DMS153 treated with DMSO at 0.1 percent for 48 hours (cell line): Measurements from ENCODE around the gene PRRC2C.
"Not testable (repeated sequence)": the region's sequence is repeated elsewhere in the genome, so short reads cannot be mapped to it uniquely, and the experiment has no call there.

ENCODE experiments used
- DNase-seq: peaks from one replicate; lab custom pipeline; 2025; ENCODE audit not compliant: unreplicated experiment; lab: John Stamatoyannopoulos, UW

The PRRC2C gene

DNA sequence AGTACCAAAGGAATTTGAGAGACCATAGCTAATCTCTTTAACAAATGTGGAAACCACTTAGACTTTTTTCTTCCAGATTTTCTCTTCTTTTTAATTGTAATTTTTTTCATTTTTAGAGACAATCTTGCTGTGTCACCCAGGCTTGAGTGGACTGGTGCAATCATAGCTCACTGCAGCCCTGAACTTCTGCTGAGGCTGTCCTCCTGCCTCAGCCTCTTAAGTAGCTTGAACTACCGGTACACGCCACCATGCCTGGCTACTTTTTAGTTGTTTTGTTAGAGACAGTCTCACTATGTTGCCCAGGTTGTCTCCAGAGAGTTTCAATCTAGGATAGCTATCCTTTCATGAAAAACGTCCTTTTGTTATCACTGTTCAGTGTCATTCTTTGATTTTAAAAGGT lies 15.0 kb downstream of the PRRC2C start:
- no peak for DNase-seq

DNA sequence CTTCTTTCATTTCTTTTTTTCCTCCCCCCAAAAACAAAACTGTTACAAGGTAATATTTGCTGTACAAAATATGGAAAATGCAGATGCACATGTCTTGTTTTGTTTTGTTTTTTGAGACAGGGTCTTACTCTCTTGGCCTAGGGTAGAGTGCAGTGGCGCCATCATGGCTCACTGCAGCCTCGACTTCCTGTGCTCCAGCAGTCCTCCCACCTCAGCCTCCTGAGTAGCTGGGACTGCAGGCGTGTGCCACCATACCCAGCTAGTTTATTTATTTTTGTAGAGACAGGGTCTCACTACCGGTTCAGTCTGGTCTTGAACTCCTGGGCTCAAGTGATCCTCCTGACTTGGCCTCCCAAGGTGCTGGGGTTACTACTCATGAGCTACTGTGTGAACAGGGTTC lies 15.5 kb downstream of the PRRC2C start:
- DNase-seq: no peak

DNA sequence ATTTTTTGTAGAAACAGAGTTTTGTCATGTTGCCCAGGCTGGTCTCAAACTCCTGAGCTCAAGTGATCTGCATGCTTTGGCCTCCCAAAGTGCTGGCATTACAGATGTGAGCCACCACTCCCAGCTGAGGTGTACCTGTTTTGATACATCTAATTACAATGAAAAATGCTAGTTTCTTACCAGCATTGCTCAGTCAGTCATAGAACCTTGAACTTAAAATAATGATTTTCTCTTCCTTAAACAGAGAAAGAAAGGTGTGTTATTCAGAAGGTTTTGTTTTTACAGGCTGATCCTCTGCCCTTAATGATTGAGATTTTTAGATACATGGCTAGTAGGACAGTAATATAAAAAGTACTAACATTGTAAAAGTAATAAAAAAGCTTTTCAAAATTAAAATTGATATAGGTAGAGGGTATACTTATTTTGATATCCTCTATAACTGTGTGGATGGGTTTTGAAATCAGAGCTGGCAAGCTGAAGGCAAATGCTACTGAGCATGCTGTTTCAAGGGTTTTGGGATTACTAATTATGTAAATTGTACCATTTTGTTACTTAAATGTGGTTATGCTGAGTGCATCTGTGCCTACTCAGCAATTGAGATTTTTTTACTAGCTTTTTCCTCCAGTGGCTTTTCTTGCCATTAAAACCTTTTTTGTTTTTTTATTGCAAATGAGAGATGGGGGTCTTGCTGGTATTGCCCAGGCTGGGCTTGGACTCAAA lies 16.1 kb downstream of the PRRC2C start:
- no peak for DNase-seq

DNA sequence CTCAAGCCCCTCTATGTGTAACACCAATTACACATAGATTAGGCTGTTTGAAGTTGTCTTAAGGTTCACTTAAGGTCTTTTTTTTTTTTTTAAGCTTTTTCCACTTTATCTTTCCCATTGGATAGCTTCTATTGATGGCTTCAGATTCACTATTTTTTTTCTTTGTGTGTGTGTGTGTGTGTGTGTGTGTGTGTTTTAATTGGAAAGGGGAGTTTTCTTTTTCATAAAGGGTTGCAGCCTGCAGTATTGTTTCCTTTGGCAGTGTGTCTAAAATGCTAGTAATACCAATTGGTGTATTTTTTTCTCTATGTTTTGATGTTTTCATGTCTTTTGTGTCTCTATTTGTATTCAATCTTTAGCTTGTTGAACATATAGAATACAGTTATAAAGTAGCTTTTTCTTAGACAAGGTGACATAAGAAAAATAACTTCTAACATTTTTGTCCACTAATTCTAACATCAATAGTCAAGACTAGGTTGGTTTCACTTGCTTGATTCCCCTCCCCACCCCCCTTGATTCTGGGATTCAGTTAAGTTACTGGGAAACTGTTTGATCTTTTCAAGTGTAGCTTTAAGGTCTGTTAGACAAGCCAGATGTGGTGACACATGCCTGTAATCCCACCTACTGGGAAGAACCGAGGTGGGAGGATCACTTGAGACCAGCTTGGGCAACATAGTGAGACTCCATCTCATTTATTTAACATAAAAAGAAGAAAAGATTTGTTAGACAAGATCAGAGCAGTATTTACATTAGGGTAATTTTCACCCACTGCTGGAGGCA lies 21.4 kb downstream of the PRRC2C start:
- DNase-seq: no peak

DNA sequence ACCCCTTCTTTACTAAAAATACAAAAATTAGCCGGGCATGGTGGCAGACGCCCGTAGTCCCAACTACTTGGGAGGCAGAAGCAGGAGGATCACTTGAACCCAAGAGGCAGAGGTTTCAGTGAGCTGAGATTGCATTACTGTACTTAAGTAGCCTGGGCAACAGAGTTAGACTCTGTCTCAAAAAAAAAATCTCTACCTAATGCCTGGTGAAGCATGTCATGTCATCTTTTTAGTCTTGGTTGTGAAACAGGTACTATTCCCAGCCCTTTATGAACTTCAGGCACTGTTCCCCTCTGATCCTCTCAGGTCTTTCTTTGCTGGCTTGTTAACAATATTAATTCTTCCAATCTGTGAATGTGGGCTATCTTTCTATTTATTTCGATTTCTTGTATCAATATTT lies 22.1 kb downstream of the PRRC2C start:
- DNase-seq: no peak

DNA sequence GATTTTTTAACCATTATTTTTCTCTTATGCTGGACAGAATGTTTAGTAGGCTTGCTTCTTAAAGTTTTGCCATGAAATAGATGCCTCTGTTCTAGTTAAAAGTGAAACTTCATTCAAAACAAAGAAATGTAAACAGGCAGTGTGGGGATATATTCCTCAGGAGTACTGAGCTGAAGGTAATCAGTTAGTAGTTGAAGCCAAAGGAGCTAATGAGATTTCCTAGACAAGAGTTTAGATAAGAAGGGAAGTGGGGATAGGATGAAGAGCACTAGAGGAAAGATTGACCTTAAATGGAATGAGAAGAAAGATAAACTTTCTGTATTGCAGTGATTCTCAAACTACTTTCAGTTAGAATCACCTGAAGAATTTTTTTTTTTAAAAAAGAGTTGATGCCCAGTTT lies 23.9 kb downstream of the PRRC2C start:
- DNase-seq: no peak

DNA sequence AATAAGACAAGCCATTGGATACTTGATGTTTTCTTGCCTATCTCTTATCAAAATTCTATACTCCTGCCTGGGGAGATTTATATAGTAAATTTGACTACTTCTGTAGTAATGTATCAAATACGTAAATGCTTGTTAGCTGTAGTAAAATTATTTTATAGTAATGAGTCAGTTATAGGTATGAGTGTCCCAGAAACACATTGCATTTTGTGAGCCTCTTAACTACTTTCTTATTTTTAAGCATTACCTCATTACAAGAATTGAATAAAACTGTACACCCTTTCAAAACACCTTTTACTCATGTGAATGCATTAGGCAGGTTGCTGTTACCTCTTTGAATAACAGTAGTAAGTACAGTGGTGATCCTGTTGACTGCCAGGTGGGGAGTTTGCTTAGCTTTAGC lies 28.4 kb downstream of the PRRC2C start:
- no peak for DNase-seq

DNA sequence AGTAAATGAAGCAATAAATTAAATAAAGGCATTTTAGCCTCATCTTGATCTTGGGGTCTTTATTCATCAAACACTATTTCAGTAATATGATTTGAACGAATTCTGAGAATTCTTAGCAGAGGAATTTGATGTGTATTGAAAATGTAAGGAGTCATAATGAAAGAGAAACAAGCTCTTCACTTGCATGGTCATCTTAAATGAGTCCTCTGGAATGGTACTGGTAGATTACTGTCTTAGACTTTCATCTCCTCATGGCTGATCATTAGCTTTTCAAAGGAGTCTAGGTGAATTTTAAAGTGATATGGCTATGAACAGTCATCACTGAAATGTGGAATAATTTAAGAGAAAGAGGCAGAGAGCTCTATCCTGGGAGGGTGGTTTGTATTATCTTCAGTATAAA lies 30.0 kb downstream of the PRRC2C start:
- no peak for DNase-seq

DNA sequence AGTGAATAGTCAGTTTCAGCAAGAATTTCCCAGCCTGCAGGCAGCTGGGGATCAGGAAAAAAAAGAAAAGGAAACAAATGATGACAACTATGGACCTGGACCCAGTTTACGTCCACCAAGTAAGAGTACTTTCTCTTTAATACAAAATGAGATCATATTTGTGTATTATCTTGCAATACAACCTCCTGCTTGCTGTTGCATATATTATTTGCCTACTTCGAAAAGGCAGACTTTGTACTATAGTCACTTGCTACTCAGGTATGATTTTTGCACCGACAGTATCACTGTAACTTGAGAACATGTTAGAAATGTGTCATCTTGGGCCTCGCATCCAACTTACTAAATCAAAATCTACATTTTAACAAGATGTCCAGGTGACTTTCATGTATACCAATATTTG lies 30.4 kb downstream of the PRRC2C start:
- no peak for DNase-seq

DNA sequence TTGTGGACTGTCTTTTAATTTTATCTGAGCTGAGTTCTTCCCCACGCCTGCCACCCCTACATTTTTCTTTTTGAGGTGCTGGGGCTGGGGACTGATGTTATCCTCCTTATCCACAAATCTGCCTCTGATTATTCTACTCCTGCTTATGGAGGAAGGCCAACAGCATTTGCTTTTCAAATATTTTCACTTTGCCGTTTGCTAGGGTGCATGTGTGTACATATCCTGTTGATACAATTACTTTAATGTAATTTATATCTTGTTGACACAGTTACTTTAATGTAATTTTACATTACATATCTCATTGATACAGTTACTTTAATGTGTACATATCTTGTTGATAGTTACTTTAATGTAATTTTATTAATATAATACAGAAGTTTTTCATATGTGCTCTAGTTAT lies 36.2 kb downstream of the PRRC2C start:
- no peak for DNase-seq

DNA sequence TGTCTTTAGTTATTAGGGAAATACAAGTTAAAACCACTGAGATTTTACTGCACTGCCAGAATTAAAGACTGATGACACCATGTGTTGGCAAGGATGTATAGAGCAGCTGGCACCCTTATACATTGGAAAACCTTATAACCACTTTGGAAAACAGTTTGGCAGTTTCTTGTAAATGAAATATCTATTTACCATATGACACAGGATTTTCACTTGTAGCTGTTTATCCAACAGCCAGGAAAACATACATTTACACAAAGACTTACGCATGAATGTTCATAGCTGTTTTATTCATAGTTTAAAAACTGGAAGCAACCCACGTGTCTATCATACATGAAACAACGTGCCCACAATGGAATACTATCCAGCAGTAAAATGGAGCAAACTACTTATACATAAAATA lies 45.3 kb downstream of the PRRC2C start:
- DNase-seq: no peak

DNA sequence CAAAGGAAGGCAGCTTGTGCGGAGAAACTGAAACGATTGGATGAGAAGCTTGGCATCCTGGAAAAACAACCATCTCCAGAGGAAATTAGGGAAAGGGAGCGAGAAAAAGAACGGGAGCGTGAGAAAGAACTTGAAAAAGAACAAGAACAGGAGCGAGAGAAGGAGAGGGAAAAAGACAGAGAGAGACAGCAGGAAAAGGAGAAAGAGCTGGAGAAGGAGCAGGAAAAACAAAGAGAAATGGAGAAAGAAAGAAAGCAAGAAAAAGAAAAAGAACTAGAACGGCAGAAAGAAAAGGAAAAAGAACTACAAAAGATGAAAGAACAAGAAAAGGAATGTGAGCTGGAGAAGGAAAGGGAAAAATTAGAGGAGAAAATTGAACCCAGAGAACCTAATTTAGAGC lies 47.2 kb downstream of the PRRC2C start:
- DNase-seq: no peak

DNA sequence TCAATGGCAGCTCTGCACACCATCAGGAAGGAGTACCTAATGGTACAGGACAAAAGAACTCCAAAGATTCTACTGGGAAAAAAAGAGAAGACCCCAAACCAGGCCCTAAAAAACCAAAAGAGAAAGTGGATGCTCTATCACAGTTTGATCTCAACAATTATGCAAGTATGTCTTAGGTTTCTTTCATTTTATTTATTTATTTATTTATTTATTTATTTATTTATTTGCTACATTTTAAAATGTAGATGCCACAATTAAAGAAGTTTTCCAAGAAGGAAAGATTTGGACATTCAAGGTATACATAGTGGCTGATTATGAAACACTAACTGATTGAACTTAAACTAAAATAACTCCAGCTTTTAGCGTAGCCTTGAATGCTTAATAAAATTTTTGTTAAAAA lies 60.2 kb downstream of the PRRC2C start:
- DNase-seq: no peak

DNA sequence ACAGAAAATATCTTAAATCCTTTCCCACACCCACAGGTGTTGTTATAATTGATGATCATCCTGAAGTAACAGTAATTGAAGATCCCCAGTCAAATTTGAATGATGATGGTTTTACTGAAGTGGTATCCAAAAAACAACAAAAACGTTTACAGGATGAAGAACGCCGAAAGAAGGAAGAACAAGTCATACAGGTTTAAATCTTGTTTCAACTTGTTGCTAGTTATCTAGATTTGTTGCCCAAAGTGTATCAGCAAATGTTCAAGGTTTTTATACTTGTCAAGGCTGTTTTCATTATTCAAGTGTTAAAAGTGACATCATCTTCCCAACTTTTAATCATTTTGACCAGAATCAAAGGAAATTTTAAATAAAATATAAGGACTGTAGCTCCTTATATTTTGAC lies 64.7 kb downstream of the PRRC2C start:
- no peak for DNase-seq

DNA sequence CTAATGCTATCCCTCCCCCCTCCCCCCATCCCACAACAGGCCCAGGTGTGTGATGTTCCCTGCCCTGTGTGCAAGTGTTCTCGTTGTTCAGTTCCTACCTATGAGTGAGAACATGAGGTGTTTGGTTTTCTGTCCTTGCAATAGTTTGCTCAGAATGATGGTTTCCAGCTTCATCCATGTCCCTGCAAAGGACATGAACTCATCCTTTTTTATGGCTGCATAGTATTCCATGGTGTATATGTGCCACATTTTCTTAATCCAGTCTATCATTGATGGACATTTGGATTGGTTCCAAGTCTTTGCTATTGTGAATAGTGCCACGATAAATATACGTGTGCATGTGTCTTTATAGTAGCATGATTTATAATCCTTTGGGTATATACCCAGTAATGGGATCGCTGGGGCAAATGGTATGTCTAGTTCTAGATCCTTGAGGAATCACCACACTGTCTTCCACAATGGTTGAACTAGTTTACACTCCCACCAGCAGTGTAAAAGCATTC lies 65.3 kb downstream of the PRRC2C start:
- not testable (repeated sequence) for DNase-seq

DNA sequence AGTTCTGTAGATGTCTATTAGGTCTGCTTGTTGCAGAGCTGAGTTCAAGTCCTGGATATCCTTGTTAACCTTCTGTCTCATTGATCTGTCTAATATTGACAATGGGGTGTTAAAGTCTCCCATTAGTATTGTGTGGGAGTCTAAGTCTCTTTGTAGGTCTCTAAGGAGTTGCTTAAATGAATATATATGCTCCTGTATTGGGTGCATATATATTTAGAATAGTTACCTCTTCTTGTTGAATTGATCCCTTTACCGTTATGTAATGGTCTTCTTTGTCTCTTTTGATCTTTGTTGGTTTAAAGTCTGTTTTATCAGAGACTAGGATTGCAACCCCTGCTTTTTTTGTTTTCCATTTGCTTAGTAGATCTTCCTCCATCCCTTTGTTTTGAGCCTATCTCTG lies 68.6 kb downstream of the PRRC2C start:
- DNase-seq: not testable (repeated sequence)

DNA sequence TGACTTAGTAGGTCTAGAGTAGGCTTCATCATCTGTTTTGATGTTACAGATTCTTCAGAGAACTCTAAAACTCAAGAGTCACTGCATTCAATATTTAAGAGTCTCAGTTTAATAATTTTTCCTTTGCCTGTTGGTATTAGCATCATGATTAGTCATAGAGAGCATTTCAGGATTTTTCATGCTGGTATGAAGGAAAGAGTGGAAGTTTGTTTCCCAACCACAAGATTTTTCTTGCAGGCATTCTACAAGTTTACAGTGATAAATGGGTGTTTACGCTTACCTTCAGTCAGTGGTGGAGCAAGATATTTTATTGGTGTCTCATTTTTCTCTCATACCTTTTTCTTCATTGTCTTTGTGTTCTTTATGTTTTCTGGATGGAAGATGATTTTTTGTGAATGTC lies 78.3 kb downstream of the PRRC2C start:
- no peak for DNase-seq

DNA sequence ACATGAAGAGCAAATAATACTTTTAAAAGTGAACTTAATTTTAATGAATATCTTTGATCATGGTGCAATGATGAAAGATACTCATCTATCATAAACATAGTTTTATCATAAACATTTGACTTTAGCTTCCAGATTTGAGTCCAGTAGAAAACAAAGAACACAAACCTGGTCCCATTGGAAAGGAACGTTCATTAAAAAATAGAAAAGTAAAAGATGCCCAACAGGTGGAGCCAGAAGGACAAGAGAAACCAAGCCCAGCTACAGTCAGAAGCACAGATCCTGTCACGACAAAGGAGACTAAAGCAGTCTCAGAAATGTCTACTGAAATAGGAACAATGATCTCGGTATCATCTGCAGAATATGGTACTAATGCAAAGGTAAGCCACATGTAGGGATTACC lies 81.1 kb downstream of the PRRC2C start:
- DNase-seq: no peak

DNA sequence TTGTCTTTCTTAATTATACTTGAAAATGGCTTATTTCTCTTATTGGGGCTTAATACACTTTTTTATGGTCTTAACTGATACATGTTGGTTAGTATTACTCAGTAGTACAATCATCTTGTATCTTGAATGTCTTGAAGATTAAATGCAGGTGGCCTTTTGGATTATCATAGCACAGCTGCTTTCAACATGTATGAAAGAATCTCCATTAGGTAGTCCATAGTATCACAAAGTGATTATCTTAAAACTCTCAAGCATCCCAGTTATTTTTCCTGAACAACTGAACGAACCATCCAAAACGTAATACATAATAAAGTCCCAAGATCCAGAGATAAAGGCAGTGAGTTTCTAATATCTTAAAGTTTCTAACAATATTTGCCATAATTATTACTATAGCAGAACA lies 85.0 kb downstream of the PRRC2C start:
- no peak for DNase-seq

DNA sequence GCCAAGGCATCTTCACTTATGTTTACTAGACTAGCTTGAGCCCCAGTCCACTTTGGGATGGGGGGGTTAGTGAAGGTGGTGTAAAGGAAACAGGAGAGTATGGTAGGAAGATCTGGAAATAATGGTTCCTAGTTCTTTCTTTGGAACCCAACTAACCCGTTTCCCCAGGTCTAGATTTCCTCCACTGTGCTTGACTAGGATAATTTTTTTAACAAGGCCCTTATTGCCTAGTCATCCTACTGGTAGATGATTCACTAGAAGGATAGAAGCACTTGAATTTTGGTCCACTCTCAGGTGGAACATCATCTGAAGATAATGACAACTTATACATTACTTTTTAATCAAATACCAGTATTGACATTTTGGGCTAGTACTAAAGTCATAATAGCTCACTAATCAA lies 90.8 kb downstream of the PRRC2C start:
- DNase-seq: no peak

DNA sequence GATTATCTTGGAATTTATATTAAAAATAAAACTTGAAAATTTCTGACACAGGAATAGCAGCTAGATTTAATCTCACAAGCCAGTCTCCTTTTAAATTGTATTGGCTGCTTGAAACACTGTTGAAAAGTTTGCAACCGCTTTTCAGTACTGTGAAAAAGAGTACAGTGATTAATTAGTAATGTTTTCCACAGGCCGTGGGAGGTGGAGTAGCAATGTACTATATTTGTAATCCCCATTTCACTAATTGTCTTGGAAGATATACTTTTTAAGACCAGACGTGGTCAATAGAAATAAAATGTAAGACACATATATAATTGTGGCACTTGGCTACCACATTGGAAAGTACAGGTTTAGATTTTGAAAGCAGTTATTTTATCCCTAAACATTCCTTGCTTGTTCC lies 95.9 kb downstream of the PRRC2C start:
- DNase-seq: no peak

DNA sequence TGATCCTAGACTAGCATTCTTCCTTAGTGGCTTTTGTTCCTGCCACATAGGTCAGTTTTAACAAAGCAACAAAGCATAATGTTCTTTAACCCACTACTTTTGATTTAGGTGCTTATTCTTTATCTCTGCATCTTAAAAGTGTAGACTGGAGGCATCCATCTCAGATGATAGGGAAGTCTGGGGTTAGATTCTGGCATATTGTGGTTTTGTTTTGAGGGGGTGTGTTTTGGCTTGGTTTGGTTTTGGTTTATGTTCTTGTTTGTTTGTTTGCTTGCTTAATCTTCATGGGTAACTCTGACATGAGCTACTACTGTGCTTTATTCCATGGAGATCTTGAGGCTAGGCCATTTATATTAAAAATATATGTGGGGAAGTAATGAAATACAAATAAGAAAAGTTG lies 96.4 kb downstream of the PRRC2C start:
- no peak for DNase-seq

DNA sequence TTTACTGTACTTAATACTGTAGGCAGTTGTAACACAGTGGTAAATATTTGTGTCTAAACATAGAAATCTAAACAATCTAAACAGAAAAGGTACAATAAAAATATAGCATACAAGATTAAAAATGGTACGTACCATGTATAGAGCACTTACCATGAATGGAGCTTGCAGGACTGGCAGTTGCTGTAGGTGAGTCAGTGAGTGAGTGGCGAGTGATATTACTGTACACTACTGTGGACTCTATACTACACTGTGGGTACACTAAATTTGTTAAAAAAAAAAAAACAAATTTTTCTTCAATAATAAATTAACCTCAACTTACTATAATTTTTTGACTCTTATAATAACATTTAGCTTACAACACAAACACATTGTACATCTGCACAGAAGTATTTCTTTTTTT lies 97.3 kb downstream of the PRRC2C start:
- no peak for DNase-seq
